Measurements from ENCODE around the gene UNC45A. TPM values are rescaled to one million over a fixed set of nuclear protein-coding genes. Genes with fewer than 3 reads are reported as not detected.
A peak's percentile ranks its signal among the peaks of the same experiment; 100 is the strongest.

The UNC45A gene
- total and polyA plus RNA-seq, 9 donors: 26.2 to 75.6 (median 53.2) TPM

- no peaks in the 10 kb centered on the region for H3K36me3 ChIP-seq
- no peaks in the 10 kb centered on the region for H3K9me3 ChIP-seq
- H3K27me3 ChIP-seq: no peaks in the 10 kb centered on the region
- H3K4me3 ChIP-seq: no peak overlapping the region
- no peak overlapping the region for H3K27ac ChIP-seq
- peak in 1 of 5 donors; percentile 22 for DNase-seq
- H3K4me1 ChIP-seq (ENCODE audit: insufficient read depth): peaks cover 10% of the 10 kb centered on the region
- 84 to 90% (median 86%) methylated on average over 11 to 13 of the region's 13 CpGs for WGBS, 3 donors
- TF ChIP-seq POLR2A (IDR thresholded peaks at IDR 0.05): no peak
- TF ChIP-seq EP300 (IDR thresholded peaks at IDR 0.05): no peak
- TF ChIP-seq CTCF (IDR thresholded peaks at IDR 0.05): no peak
- intact Hi-C loops (cut with DNase I): loop anchor here in 3 of 4 donors (2.0 to 5.0 kb wide), 4 partner anchors 170 to 565 kb away; partner anchors contain the start of gene BLM (in 1 of the 3)
These were observed 48.0 kb upstream of the UNC45A start for GRCh38 chr15:90887037-90887481.

GRCh38 chr15:90889313-90889730 is 45.8 kb upstream of the UNC45A start:
- H3K36me3 ChIP-seq: no peaks in the 10 kb centered on the region
- no peak for DNase-seq
- intact Hi-C loops (cut with DNase I): loop anchor here in 2 of 4 donors (5.0 kb wide), 3 partner anchors 172 to 567 kb away; partner anchors contain the start of gene BLM (in 1 of the 2)
- H3K27me3 ChIP-seq: no peaks in the 10 kb centered on the region
- no peak overlapping the region for H3K27ac ChIP-seq
- no peaks in the 10 kb centered on the region for H3K9me3 ChIP-seq
- TF ChIP-seq POLR2A (IDR thresholded peaks at IDR 0.05): no peak
- no peak for TF ChIP-seq CTCF (IDR thresholded peaks at IDR 0.05)
- no peak for TF ChIP-seq EP300 (IDR thresholded peaks at IDR 0.05)
- H3K4me1 ChIP-seq (ENCODE audit: insufficient read depth): peaks cover 10% of the 10 kb centered on the region
- 84 to 89% (median 88%) methylated on average over 18 of the region's 18 CpGs for WGBS, 3 donors
- H3K4me3 ChIP-seq: no peak overlapping the region

GRCh38 chr15:90889736-90890456 is 45.2 kb upstream of the UNC45A start:
- Histone ChIP-seq H3K4me1 (ENCODE audit: insufficient read depth) (peaks cover 7% of the 10 kb centered on the region), H3K4me3 (no peak overlapping the region), H3K9me3 (no peaks in the 10 kb centered on the region), H3K27ac (no peak overlapping the region), H3K36me3 (no peaks in the 10 kb centered on the region), H3K27me3 (no peaks in the 10 kb centered on the region)
- TF ChIP-seq CTCF (IDR thresholded peaks at IDR 0.05) (no peak), EP300 (IDR thresholded peaks at IDR 0.05) (no peak), POLR2A (IDR thresholded peaks at IDR 0.05) (no peak)
- WGBS, 3 donors: 82 to 87% (median 85%) methylated on average over 31 of the region's 31 CpGs
- intact Hi-C loops (cut with DNase I): loop anchor here in 2 of 4 donors (5.0 kb wide), 3 partner anchors 173 to 568 kb away; partner anchors contain the start of gene BLM (in 1 of the 2)
- DNase-seq: no peak

GRCh38 chr15:90890839-90891238 is 44.2 kb upstream of the UNC45A start:
- no peaks in the 10 kb centered on the region for H3K27me3 ChIP-seq
- no peak overlapping the region for H3K27ac ChIP-seq
- WGBS, 3 donors: 80 to 82% (median 80%) methylated on average over 11 to 12 of the region's 12 CpGs
- intact Hi-C loops (cut with DNase I): no loop called here
- no peaks in the 10 kb centered on the region for H3K36me3 ChIP-seq
- H3K9me3 ChIP-seq: no peaks in the 10 kb centered on the region
- H3K4me3 ChIP-seq: no peak overlapping the region
- peaks cover under 1% of the 10 kb centered on the region for H3K4me1 ChIP-seq (ENCODE audit: insufficient read depth)
- DNase-seq: no peak
- TF ChIP-seq POLR2A (IDR thresholded peaks at IDR 0.05): no peak
- no peak for TF ChIP-seq CTCF (IDR thresholded peaks at IDR 0.05)
- TF ChIP-seq EP300 (IDR thresholded peaks at IDR 0.05): no peak

Data from ovary (tissue), 9 donors.